ENCODE measurements around the gene GRIK1. TPM values are rescaled to one million over a fixed set of nuclear protein-coding genes. Genes with fewer than 3 reads are reported as not detected.
A peak's percentile ranks its signal among the peaks of the same experiment; 100 is the strongest.

The GRIK1 gene
- total RNA-seq, 1 experiment from 2014 or later, result 0.09 TPM

DNA sequence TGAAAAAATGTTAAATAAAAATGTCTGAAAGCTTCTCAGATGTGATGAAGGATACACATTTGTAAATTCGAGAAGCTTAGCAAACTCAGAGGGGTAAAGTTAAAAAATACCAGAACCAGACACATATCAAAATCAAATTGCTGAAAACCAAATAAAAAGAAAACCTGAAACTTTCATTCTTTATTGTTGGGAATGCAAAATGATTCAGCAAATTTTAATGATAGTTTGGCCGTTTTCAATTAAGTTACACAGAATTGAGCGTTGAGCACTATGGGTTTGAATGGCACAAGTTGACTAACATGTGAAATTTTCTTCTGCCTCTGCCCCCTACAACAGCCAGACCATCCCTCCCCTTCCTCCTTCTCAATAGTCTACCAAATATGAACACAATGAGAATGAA, 33.5 kb upstream of the GRIK1 start:
- DNase-seq (ENCODE audit: low spot score) (no peak), ATAC-seq (no peak)
- Mint-ChIP-seq H3K27ac (no peak overlapping the region), H3K4me3 (no peak overlapping the region), H3K36me3 (peaks cover 8% of the 10 kb centered on the region), H3K4me1 (peaks cover 8% of the 10 kb centered on the region), H3K9me3 (peaks cover 14% of the 10 kb centered on the region), H3K27me3 (ENCODE audit: low read depth) (no peaks in the 10 kb centered on the region)
- CTCF ChIA-PET, result no interaction called here
- POLR2A ChIA-PET, result no interaction called here
- TF ChIP-seq ELF4 (CRISPR knock-in tag; IDR thresholded peaks at IDR 0.05; ENCODE audit: low read depth) (no peak), FOXK1 (CRISPR knock-in tag; IDR thresholded peaks at IDR 0.05) (no peak), ZNF423 (CRISPR knock-in tag; IDR thresholded peaks at IDR 0.05) (no peak), TP53 (CRISPR knock-in tag; IDR thresholded peaks at IDR 0.05) (no peak), ZNF232 (CRISPR knock-in tag; IDR thresholded peaks at IDR 0.05) (no peak), ZNF671 (CRISPR knock-in tag; IDR thresholded peaks at IDR 0.05) (no peak), CBFB (CRISPR knock-in tag; IDR thresholded peaks at IDR 0.05; ENCODE audit: low read depth) (no peak)
- TF ChIP-seq, protein P1, sequence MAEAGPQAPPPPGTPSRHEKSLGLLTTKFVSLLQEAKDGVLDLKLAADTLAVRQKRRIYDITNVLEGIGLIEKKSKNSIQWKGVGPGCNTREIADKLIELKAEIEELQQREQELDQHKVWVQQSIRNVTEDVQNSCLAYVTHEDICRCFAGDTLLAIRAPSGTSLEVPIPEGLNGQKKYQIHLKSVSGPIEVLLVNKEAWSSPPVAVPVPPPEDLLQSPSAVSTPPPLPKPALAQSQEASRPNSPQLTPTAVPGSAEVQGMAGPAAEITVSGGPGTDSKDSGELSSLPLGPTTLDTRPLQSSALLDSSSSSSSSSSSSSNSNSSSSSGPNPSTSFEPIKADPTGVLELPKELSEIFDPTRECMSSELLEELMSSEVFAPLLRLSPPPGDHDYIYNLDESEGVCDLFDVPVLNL (CRISPR knock-in tag; IDR thresholded peaks at IDR 0.05; ENCODE audit: borderline replicate concordance, low read depth), result no peak

DNA sequence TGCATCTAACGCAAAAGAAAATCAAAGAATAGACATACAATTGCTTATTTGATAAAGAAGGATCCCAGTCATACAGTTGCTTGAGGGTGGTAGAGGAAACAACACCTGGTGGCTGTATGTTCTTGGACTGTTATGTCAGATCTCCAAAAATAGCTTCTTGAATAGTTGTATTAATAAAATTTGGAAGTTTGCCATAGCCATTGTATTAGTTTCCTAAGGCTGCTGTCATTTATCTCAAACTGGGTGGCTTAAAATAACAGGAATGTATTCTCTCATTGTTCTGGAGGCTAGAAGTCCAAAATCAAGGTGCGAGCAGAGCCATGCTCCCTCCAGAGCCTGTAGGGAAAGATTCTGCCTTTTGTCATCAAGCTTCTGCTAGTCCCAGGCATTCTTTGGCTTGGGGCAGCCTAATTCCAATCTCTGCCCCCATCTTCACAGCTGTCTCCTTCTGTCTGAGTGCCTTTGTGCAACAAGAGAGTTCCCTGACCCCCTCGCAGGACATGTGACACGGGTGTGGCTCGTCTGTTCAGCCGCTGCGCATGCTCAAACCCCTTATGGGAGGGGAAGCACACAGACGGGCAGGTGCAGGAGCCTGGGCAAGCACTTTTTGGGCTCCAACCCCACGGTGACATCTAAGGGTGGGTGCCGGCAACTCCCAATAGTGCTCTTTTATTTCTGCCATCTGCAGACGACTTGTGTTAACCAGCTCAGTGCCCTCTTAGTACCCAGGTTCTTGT, 21.7 kb upstream of the GRIK1 start:
- TF ChIP-seq NFYB (CRISPR knock-in tag; conservative IDR thresholded peaks at IDR 0.05; ENCODE audit: low read depth) (no peak), GTF2I (CRISPR knock-in tag; conservative IDR thresholded peaks at IDR 0.05) (no peak), SMAD3 (CRISPR knock-in tag; IDR thresholded peaks at IDR 0.05; ENCODE audit: borderline replicate concordance) (no peak), OVOL2 (CRISPR knock-in tag; IDR thresholded peaks at IDR 0.05; ENCODE audit: borderline replicate concordance) (no peak), RELA (CRISPR knock-in tag; IDR thresholded peaks at IDR 0.05; ENCODE audit: borderline replicate concordance) (no peak), MYBL2 (CRISPR knock-in tag; IDR thresholded peaks at IDR 0.05) (no peak), EMX1 (CRISPR knock-in tag; IDR thresholded peaks at IDR 0.05) (no peak), TEAD4 (CRISPR knock-in tag; IDR thresholded peaks at IDR 0.05) (no peak), NFE2L1 (CRISPR knock-in tag; IDR thresholded peaks at IDR 0.05) (no peak), TP53 (CRISPR knock-in tag; IDR thresholded peaks at IDR 0.05) (no peak), ZNF317 (CRISPR knock-in tag; IDR thresholded peaks at IDR 0.05; ENCODE audit: borderline replicate concordance, low read depth) (no peak)
- TF ChIP-seq, protein P2, sequence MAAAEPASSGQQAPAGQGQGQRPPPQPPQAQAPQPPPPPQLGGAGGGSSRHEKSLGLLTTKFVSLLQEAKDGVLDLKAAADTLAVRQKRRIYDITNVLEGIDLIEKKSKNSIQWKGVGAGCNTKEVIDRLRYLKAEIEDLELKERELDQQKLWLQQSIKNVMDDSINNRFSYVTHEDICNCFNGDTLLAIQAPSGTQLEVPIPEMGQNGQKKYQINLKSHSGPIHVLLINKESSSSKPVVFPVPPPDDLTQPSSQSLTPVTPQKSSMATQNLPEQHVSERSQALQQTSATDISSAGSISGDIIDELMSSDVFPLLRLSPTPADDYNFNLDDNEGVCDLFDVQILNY (CRISPR knock-in tag; IDR thresholded peaks at IDR 0.05), result no peak
- TF ChIP-seq, protein P3, sequence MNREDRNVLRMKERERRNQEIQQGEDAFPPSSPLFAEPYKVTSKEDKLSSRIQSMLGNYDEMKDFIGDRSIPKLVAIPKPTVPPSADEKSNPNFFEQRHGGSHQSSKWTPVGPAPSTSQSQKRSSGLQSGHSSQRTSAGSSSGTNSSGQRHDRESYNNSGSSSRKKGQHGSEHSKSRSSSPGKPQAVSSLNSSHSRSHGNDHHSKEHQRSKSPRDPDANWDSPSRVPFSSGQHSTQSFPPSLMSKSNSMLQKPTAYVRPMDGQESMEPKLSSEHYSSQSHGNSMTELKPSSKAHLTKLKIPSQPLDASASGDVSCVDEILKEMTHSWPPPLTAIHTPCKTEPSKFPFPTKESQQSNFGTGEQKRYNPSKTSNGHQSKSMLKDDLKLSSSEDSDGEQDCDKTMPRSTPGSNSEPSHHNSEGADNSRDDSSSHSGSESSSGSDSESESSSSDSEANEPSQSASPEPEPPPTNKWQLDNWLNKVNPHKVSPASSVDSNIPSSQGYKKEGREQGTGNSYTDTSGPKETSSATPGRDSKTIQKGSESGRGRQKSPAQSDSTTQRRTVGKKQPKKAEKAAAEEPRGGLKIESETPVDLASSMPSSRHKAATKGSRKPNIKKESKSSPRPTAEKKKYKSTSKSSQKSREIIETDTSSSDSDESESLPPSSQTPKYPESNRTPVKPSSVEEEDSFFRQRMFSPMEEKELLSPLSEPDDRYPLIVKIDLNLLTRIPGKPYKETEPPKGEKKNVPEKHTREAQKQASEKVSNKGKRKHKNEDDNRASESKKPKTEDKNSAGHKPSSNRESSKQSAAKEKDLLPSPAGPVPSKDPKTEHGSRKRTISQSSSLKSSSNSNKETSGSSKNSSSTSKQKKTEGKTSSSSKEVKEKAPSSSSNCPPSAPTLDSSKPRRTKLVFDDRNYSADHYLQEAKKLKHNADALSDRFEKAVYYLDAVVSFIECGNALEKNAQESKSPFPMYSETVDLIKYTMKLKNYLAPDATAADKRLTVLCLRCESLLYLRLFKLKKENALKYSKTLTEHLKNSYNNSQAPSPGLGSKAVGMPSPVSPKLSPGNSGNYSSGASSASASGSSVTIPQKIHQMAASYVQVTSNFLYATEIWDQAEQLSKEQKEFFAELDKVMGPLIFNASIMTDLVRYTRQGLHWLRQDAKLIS (CRISPR knock-in tag; IDR thresholded peaks at IDR 0.05; ENCODE audit: borderline replicate concordance), result no peak
- TF ChIP-seq, protein P4, sequence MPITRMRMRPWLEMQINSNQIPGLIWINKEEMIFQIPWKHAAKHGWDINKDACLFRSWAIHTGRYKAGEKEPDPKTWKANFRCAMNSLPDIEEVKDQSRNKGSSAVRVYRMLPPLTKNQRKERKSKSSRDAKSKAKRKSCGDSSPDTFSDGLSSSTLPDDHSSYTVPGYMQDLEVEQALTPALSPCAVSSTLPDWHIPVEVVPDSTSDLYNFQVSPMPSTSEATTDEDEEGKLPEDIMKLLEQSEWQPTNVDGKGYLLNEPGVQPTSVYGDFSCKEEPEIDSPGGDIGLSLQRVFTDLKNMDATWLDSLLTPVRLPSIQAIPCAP (CRISPR knock-in tag; IDR thresholded peaks at IDR 0.05), result no peak

More for the DNA sequence above, 21.7 kb upstream of the GRIK1 start:
- peaks cover 8% of the 10 kb centered on the region for H3K9me3 Mint-ChIP-seq
- no peak overlapping the region for H3K27ac Mint-ChIP-seq
- H3K36me3 Mint-ChIP-seq, result no peaks in the 10 kb centered on the region
- DNase-seq (ENCODE audit: low spot score) (no peak), ATAC-seq (peak; percentile 28; the same call in 1 of the 2 replicates)
- no peak overlapping the region for H3K4me3 Mint-ChIP-seq
- CTCF ChIA-PET, result no interaction called here
- POLR2A ChIA-PET, result no interaction called here
- peaks cover 5% of the 10 kb centered on the region for H3K4me1 Mint-ChIP-seq
- H3K27me3 Mint-ChIP-seq (ENCODE audit: low read depth), result no peaks in the 10 kb centered on the region; the same call in 1 of the 2 replicates
